ENCODE data around the gene TBC1D2B.

GRCh38 chr15:78084449-78084750, 6.9 kb upstream of the TBC1D2B start:
- no peak for TF ChIP-seq CTCF (IDR thresholded peaks at IDR 0.05; ENCODE audit: insufficient read depth, low read length)
- no peak for TF ChIP-seq POLR2AphosphoS5 (IDR thresholded peaks at IDR 0.05; ENCODE audit: low read depth)
- no peak for TF ChIP-seq REST (IDR thresholded peaks at IDR 0.05; ENCODE audit: insufficient replicate concordance, low read depth)

Measured in HL-60 (cell line).